Measurements from ENCODE around the gene RAB20.

DNA sequence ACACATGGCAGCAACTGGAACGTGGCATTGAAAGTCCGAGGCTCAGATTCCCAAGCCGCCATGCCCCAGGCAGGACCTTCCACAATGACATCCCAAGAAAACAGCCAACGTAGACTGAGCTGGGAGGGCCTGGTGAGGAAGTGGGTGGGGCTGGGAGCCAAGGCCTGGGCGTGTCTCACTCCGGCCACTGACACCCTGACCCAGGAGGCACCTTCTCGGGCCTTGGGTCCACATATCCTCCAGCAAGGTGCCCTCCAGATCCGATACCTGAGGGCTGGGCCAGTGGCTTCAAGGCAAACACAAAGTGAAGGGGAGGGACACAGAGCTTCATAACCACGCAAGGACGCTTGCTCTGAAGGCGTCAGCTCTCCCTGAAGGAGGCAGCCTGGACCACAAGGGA is 43.0 kb downstream of the RAB20 start:
- TF ChIP-seq EZH2 (IDR thresholded peaks at IDR 0.05; ENCODE audit: low read length) (no peak), CTCF (optimal IDR thresholded peaks at IDR 0.05 in 1 of 3, IDR thresholded peaks at IDR 0.05 in 1 of 3, conservative IDR thresholded peaks at IDR 0.05 in 1 of 3; ENCODE audit: extremely low read depth in 1 of 3, insufficient read depth in 2 of 3, low read length in 3 of 3) (no peak)

Measured in keratinocyte (primary cell).